ENCODE data around the gene TMEM40.

TMEM40 gene

GRCh38 chr3:12758025-12758781, 856 bp downstream of the TMEM40 start:
- peaks cover 8% of the 10 kb centered on the region for H3K27me3 ChIP-seq (ENCODE audit: control insufficient read depth, insufficient read depth, low read length)
- H3K4me1 ChIP-seq (ENCODE audit: control insufficient read depth, insufficient read depth, low read length), result peaks cover 11% of the 10 kb centered on the region
- peak overlapping the region; percentile 57 for H3K9ac ChIP-seq (ENCODE audit: low read depth, low read length)
- H3K4me3 ChIP-seq (ENCODE audit: low read length), result no peak overlapping the region
- no peaks in the 10 kb centered on the region for H3K36me3 ChIP-seq (ENCODE audit: insufficient read depth, low read length)
- H3K9me3 ChIP-seq (replicated peaks; ENCODE audit: low read length), result no peaks in the 10 kb centered on the region
- peak overlapping the region; percentile 63 for H3K4me2 ChIP-seq (ENCODE audit: low read length)

DNA sequence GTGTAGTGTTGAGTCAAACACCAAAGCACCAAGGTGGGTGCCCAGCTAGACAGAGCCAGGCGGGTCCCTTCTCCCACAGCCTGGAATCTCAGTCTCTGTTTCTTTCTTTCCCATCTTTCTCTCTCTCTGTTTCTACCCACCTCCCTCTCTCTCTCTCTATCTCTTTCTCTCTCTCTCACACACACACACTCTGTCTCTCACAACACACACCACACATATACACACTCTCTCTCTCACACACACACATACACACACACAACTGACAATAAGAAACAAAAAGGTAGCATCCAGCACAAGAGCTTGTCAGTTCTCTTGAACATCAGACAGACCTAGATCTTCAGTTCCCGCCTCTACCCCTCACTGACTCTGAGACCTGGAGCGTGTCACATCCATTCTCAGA, 2.4 kb downstream of the TMEM40 start:
- no peak overlapping the region for H3K4me3 ChIP-seq (ENCODE audit: low read length)
- H3K9ac ChIP-seq (ENCODE audit: low read depth, low read length), result no peak overlapping the region
- no peak overlapping the region for H3K4me2 ChIP-seq (ENCODE audit: low read length)
- H3K27me3 ChIP-seq (ENCODE audit: control insufficient read depth, insufficient read depth, low read length), result peaks cover 8% of the 10 kb centered on the region
- H3K9me3 ChIP-seq (replicated peaks; ENCODE audit: low read length), result no peaks in the 10 kb centered on the region
- H3K36me3 ChIP-seq (ENCODE audit: insufficient read depth, low read length), result no peaks in the 10 kb centered on the region
- peaks cover 19% of the 10 kb centered on the region for H3K4me1 ChIP-seq (ENCODE audit: control insufficient read depth, insufficient read depth, low read length)

- H3K4me3 ChIP-seq (ENCODE audit: low read length), result no peak overlapping the region
These were observed 2.9 kb downstream of the TMEM40 start for GRCh38 chr3:12756175-12756574.

GRCh38 chr3:12755754-12756153, 3.3 kb downstream of the TMEM40 start:
- H3K4me3 ChIP-seq (ENCODE audit: low read length), result no peak overlapping the region
- no peaks in the 10 kb centered on the region for H3K9me3 ChIP-seq (replicated peaks; ENCODE audit: low read length)
- H3K36me3 ChIP-seq (ENCODE audit: insufficient read depth, low read length), result no peaks in the 10 kb centered on the region
- H3K4me2 ChIP-seq (ENCODE audit: low read length), result no peak overlapping the region
- H3K9ac ChIP-seq (ENCODE audit: low read depth, low read length), result no peak overlapping the region
- peaks cover 8% of the 10 kb centered on the region for H3K27me3 ChIP-seq (ENCODE audit: control insufficient read depth, insufficient read depth, low read length)
- H3K4me1 ChIP-seq (ENCODE audit: control insufficient read depth, insufficient read depth, low read length), result peaks cover 24% of the 10 kb centered on the region

More at GRCh38 chr3:12756175-12756574, 2.9 kb downstream of the TMEM40 start:
- no peaks in the 10 kb centered on the region for H3K36me3 ChIP-seq (ENCODE audit: insufficient read depth, low read length)
- no peak overlapping the region for H3K4me2 ChIP-seq (ENCODE audit: low read length)
- peaks cover 8% of the 10 kb centered on the region for H3K27me3 ChIP-seq (ENCODE audit: control insufficient read depth, insufficient read depth, low read length)
- no peaks in the 10 kb centered on the region for H3K9me3 ChIP-seq (replicated peaks; ENCODE audit: low read length)
- no peak overlapping the region for H3K9ac ChIP-seq (ENCODE audit: low read depth, low read length)
- H3K4me1 ChIP-seq (ENCODE audit: control insufficient read depth, insufficient read depth, low read length), result peaks cover 20% of the 10 kb centered on the region

DNA sequence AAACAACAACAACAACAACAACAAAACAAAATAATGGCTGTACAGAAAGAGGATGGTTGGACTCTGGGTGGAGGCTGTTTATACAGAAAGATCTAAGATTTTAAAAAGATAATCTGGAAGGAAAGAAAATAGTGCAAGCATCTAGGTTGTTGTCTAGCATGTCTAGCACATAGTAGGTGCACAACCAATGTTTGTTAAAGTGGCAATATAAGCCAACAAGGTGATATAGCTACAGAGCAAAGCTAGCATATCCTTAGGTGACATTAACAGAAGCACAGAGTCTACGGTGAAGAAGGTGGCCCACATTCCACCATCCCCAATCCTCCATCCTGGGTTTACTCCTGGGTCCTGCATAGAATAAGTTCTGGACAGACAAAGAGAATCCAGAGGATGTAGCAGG, 4.7 kb downstream of the TMEM40 start:
- Histone ChIP-seq H3K4me1 (ENCODE audit: control insufficient read depth, insufficient read depth, low read length) (peaks cover 35% of the 10 kb centered on the region), H3K9ac (ENCODE audit: low read depth, low read length) (no peak overlapping the region), H3K4me3 (ENCODE audit: low read length) (no peak overlapping the region)

GRCh38 chr3:12753275-12754028, 5.6 kb downstream of the TMEM40 start:
- Histone ChIP-seq H3K9ac (ENCODE audit: low read depth, low read length) (no peak overlapping the region), H3K27me3 (ENCODE audit: control insufficient read depth, insufficient read depth, low read length) (peaks cover 8% of the 10 kb centered on the region)

More for the DNA sequence above, 4.7 kb downstream of the TMEM40 start:
- Histone ChIP-seq H3K36me3 (ENCODE audit: insufficient read depth, low read length) (no peaks in the 10 kb centered on the region), H3K4me2 (ENCODE audit: low read length) (no peak overlapping the region), H3K9me3 (replicated peaks; ENCODE audit: low read length) (no peaks in the 10 kb centered on the region), H3K27me3 (ENCODE audit: control insufficient read depth, insufficient read depth, low read length) (peaks cover 8% of the 10 kb centered on the region)

GRCh38 chr3:12752809-12753208, 6.2 kb downstream of the TMEM40 start:
- H3K9ac ChIP-seq (ENCODE audit: low read depth, low read length), result no peak overlapping the region

More at GRCh38 chr3:12753275-12754028, 5.6 kb downstream of the TMEM40 start:
- Histone ChIP-seq H3K4me1 (ENCODE audit: control insufficient read depth, insufficient read depth, low read length) (peaks cover 31% of the 10 kb centered on the region), H3K4me2 (ENCODE audit: low read length) (no peak overlapping the region), H3K9me3 (replicated peaks; ENCODE audit: low read length) (no peaks in the 10 kb centered on the region), H3K4me3 (ENCODE audit: low read length) (no peak overlapping the region), H3K36me3 (ENCODE audit: insufficient read depth, low read length) (no peaks in the 10 kb centered on the region)

GRCh38 chr3:12752102-12752501, 7.0 kb downstream of the TMEM40 start:
- Histone ChIP-seq H3K9me3 (replicated peaks; ENCODE audit: low read length) (no peaks in the 10 kb centered on the region), H3K9ac (ENCODE audit: low read depth, low read length) (no peak overlapping the region), H3K4me1 (ENCODE audit: control insufficient read depth, insufficient read depth, low read length) (peaks cover 26% of the 10 kb centered on the region), H3K4me2 (ENCODE audit: low read length) (no peak overlapping the region), H3K27me3 (ENCODE audit: control insufficient read depth, insufficient read depth, low read length) (peaks cover 10% of the 10 kb centered on the region), H3K4me3 (ENCODE audit: low read length) (no peak overlapping the region), H3K36me3 (ENCODE audit: insufficient read depth, low read length) (no peaks in the 10 kb centered on the region)

More at GRCh38 chr3:12752809-12753208, 6.2 kb downstream of the TMEM40 start:
- Histone ChIP-seq H3K4me3 (ENCODE audit: low read length) (no peak overlapping the region), H3K36me3 (ENCODE audit: insufficient read depth, low read length) (no peaks in the 10 kb centered on the region), H3K27me3 (ENCODE audit: control insufficient read depth, insufficient read depth, low read length) (peaks cover 10% of the 10 kb centered on the region), H3K9me3 (replicated peaks; ENCODE audit: low read length) (no peaks in the 10 kb centered on the region), H3K4me1 (ENCODE audit: control insufficient read depth, insufficient read depth, low read length) (peaks cover 26% of the 10 kb centered on the region), H3K4me2 (ENCODE audit: low read length) (no peak overlapping the region)

DNA sequence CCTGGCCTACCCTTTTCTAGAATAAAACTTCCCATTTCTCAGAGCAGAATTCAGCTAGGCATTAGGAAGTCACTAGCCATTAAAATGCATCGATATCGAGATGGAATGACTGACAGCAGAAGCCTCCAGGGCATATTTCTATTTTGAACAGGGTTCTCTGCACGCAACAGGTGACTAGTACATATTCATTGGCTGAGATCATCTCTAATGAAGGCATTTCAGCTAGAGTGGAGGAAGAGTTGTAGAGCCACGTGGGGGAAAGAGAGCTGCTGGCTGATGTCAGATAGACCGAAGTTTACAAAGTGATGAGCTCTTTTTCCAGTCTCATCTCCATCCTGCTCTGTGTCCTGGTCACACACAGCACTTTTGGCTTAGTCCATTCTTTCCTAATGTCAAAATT, 7.5 kb downstream of the TMEM40 start:
- H3K4me1 ChIP-seq (ENCODE audit: control insufficient read depth, insufficient read depth, low read length), result peaks cover 26% of the 10 kb centered on the region
- no peaks in the 10 kb centered on the region for H3K9me3 ChIP-seq (replicated peaks; ENCODE audit: low read length)
- H3K27me3 ChIP-seq (ENCODE audit: control insufficient read depth, insufficient read depth, low read length), result peaks cover 10% of the 10 kb centered on the region
- H3K9ac ChIP-seq (ENCODE audit: low read depth, low read length), result no peak overlapping the region
- H3K4me2 ChIP-seq (ENCODE audit: low read length), result no peak overlapping the region
- H3K36me3 ChIP-seq (ENCODE audit: insufficient read depth, low read length), result no peaks in the 10 kb centered on the region
- no peak overlapping the region for H3K4me3 ChIP-seq (ENCODE audit: low read length)

GRCh38 chr3:12750658-12751071, 8.4 kb downstream of the TMEM40 start:
- no peak overlapping the region for H3K4me3 ChIP-seq (ENCODE audit: low read length)
- peak overlapping the region; percentile 13 for H3K9ac ChIP-seq (ENCODE audit: low read depth, low read length)

DNA sequence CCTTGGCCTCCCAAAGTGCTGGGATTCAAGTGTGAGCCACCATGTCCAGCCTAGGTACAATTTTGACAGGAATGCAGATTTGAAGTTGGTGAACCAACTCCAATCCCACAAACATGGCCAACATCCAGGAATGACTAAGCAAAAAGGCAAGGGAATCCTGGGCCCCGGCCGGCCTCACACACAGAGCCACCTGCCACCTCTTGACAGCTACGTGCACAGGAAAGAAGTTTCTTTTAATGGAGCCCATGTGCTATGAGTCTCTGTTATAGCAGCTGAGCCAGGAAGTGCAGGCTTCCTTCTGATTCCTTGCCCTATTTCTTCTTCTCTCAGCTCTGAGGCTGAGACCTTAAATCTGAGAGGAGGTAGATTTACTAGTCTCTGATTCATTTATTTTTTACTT, 8.8 kb downstream of the TMEM40 start:
- peak overlapping the region; percentile 13 for H3K9ac ChIP-seq (ENCODE audit: low read depth, low read length)
- peaks cover 26% of the 10 kb centered on the region for H3K4me1 ChIP-seq (ENCODE audit: control insufficient read depth, insufficient read depth, low read length)
- no peak overlapping the region for H3K4me3 ChIP-seq (ENCODE audit: low read length)
- H3K4me2 ChIP-seq (ENCODE audit: low read length), result peak overlapping the region; percentile 5
- H3K36me3 ChIP-seq (ENCODE audit: insufficient read depth, low read length), result no peaks in the 10 kb centered on the region
- no peaks in the 10 kb centered on the region for H3K9me3 ChIP-seq (replicated peaks; ENCODE audit: low read length)
- peaks cover 2% of the 10 kb centered on the region for H3K27me3 ChIP-seq (ENCODE audit: control insufficient read depth, insufficient read depth, low read length)

More at GRCh38 chr3:12750658-12751071, 8.4 kb downstream of the TMEM40 start:
- peak overlapping the region; percentile 5 for H3K4me2 ChIP-seq (ENCODE audit: low read length)
- H3K9me3 ChIP-seq (replicated peaks; ENCODE audit: low read length), result no peaks in the 10 kb centered on the region
- H3K36me3 ChIP-seq (ENCODE audit: insufficient read depth, low read length), result no peaks in the 10 kb centered on the region
- peaks cover 26% of the 10 kb centered on the region for H3K4me1 ChIP-seq (ENCODE audit: control insufficient read depth, insufficient read depth, low read length)
- H3K27me3 ChIP-seq (ENCODE audit: control insufficient read depth, insufficient read depth, low read length), result peaks cover 3% of the 10 kb centered on the region

Data from skeletal muscle satellite cell (primary cell).